22Rv1 (cell line): ENCODE measurements around the gene ABCA5.

Experiments
- H3K27ac ChIP-seq: fragments of 450-650 bp; 2 replicates; pipeline ENCODE4 v1.5.1; 2017
- CTCF ChIP-seq: fragments of 450-650 bp; IDR thresholded peaks from 2 replicates; pipeline ENCODE4 v1.5.1; 2017; ENCODE audit warnings: mild to moderate bottlenecking
- ZFX ChIP-seq: fragments of 450-650 bp; IDR thresholded peaks from 2 replicates; pipeline ENCODE4 v1.6.1; 2017; ENCODE audit warnings: antibody characterized with exemption, borderline replicate concordance

ABCA5 gene, protein sequence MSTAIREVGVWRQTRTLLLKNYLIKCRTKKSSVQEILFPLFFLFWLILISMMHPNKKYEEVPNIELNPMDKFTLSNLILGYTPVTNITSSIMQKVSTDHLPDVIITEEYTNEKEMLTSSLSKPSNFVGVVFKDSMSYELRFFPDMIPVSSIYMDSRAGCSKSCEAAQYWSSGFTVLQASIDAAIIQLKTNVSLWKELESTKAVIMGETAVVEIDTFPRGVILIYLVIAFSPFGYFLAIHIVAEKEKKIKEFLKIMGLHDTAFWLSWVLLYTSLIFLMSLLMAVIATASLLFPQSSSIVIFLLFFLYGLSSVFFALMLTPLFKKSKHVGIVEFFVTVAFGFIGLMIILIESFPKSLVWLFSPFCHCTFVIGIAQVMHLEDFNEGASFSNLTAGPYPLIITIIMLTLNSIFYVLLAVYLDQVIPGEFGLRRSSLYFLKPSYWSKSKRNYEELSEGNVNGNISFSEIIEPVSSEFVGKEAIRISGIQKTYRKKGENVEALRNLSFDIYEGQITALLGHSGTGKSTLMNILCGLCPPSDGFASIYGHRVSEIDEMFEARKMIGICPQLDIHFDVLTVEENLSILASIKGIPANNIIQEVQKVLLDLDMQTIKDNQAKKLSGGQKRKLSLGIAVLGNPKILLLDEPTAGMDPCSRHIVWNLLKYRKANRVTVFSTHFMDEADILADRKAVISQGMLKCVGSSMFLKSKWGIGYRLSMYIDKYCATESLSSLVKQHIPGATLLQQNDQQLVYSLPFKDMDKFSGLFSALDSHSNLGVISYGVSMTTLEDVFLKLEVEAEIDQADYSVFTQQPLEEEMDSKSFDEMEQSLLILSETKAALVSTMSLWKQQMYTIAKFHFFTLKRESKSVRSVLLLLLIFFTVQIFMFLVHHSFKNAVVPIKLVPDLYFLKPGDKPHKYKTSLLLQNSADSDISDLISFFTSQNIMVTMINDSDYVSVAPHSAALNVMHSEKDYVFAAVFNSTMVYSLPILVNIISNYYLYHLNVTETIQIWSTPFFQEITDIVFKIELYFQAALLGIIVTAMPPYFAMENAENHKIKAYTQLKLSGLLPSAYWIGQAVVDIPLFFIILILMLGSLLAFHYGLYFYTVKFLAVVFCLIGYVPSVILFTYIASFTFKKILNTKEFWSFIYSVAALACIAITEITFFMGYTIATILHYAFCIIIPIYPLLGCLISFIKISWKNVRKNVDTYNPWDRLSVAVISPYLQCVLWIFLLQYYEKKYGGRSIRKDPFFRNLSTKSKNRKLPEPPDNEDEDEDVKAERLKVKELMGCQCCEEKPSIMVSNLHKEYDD (N-terminal part only)

DNA sequence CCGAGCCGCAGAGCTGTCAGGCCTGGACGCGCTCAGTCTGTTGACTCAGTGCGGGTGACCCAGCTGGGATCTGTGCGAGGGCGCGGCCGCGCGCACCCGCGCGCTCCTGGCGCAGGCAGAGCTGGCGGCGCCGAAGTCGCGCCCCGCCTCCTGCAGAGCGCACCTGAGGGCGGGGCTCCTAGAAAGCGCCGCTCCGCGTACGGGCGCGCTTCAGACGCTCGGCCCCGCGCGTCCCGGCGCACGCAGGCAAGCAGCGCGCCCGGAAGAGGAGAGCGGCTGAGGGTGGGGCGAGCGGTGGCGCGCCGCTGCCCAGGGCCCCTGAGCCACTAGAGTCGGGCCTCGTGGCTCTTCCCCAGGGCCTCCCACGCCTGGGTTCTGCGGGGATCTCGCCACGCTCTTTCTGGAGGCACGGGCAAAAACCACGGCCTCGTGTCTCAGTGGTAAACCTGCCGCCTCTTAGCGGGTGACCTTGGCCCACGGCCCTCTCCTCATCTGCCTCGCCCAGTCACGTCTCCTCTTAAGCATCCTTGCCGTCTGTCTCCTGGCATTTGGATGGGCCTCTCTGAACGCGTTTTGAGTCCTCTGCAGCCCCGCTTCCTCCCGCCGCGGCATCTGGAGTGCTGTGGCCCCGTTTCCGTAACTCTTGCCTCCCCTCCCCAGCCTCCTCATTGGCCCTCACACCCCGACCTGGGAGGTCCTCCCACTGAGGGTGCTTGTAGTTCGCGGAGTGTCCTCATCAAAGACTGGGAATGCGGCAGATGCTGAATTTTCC, at the start of gene ABCA5:
ABCA5 (minus strand) TSS at position 74 of the 772 bp plus-strand sequence. CDS start 12,718 bp downstream, outside the sequence.
- TF ChIP-seq ZFX (no peak), CTCF (no peak)
- H3K27ac ChIP-seq = peak within 1 kb of the TSS; percentile 71

DNA sequence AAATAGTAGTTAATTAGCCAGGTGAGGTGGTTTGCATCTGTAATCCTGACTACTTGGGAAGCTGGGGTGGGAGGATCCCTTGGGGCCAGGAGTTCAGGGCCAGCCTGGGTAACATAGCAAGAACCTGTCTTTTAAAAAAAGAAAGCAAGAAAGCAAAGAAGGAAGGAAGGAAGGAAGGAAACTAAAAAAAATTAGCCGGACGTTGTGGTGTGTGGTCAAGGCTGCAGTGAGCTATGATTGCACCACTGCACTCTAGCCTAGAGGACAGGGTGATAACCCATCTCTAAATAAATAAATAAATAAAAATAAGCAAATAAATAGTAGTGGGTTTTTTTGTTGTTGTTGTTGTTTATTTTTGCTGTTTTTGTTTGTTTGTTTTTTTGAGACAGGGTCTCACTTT, 48.3 kb upstream of the ABCA5 start:
- no peak overlapping the region for H3K27ac ChIP-seq
- TF ChIP-seq CTCF = no peak
- no peak for TF ChIP-seq ZFX

GRCh38 chr17:69373069-69373468, 46.1 kb upstream of the ABCA5 start:
- no peak overlapping the region for H3K27ac ChIP-seq
- TF ChIP-seq CTCF (no peak), ZFX (no peak)

DNA sequence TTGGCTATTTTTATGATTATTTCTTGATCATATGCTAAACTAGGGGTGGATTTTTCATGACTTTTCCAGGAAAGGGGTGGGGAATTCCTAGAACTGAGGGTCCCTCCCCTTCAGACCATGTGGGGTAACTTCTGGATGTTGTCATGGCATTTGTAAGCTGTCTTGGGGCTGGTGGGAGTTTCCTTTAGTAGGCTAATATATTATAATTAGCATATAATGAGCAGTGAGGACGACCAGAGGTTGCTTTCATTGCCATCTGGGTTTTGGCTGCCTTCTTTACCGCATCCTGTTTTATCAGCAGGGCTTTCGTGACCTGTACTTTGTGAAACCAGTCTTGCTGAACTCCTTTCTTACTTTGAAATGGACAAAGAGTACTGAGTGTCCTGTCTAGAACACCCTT, 40.4 kb upstream of the ABCA5 start:
- no peak for TF ChIP-seq CTCF
- H3K27ac ChIP-seq = 0 out of 2 replicates have a peak overlapping the region, but pooled peaks have one; percentile 17

DNA sequence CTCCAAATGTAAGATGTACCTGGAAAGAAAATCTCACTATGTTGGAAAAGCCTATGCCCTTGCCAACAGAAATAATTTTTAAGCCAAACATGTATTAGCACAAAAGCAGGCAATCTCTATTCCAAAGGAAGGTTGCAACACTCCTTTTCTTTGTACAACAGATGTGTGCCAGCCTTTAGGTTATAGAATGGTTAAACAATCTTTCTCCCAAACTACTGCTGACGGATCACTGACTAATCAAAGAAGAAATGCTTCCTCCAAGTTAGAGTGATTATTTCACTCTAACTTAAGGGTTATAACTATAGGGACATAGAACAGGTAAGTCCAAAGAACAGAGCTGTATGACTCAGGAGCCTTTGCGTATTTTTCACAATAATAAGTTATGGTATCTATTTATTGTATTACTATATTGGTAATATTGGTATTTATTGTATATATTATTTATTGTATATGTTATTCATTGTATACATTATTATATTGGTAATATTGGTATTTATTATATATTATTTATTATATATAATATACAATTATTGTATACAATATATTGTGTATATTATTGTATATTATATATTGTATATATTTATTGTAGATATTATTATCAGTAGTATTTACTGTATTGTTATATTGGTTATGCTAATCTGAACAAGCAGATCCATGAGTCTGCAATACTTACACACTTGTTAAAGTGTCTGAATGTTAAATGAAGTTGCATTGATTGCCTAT, 36.7 kb upstream of the ABCA5 start:
- H3K27ac ChIP-seq = no peak overlapping the region
- no peak for TF ChIP-seq CTCF
- no peak for TF ChIP-seq ZFX

DNA sequence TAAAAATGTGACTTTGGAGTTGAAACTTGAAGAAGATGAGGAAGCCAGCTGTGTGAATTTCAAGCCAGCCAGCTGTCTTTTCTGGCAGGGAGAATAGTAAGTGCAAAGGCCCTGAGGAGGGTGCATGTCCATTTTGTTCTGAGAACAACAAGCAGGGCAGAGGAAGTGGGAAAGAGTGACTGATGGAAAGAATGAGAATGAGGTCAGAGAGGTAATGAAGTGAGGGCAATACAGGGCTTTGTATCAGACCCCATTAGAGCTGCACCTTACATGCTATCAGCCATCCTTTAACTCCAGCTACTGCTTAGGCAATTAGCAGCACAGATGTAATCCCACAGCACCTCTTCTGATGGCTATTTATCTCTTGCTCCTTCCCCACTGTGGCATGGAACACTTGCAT, 34.2 kb upstream of the ABCA5 start:
- TF ChIP-seq CTCF (no peak), ZFX (no peak)
- H3K27ac ChIP-seq = no peak overlapping the region
